ENCODE data around the gene STAG3. TPM values are rescaled to one million over a fixed set of nuclear protein-coding genes. Genes with fewer than 3 reads are reported as not detected.

Gene STAG3
- total RNA-seq, 1 donor from 2014 or later, result 0.36 TPM

DNA sequence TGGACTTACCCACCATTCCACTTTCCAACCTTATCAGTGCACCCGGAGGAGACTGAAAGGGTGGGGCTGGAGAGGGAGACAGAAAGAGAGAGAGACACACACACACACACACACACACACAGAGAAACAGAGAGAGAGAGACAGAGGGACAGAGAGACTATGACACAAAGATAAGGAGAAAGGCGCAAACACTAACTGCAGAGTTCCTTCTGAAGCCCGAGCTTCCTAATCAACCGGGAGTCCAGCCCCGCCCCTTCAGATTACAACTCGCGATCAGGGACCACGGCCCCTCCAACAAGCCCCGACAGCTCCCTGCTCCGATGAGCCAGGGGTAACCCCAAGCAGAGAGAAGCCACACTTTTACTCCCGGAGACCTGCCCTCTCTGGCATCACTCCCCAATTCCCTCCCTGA is 9.8 kb upstream of the STAG3 start:
- Histone ChIP-seq H3K79me2 (ENCODE audit: insufficient read depth, low read length) (no peaks in the 10 kb centered on the region), H3K4me1 (ENCODE audit: insufficient read depth, low read length) (peaks cover 15% of the 10 kb centered on the region), H3K4me2 (ENCODE audit: low read length) (peak overlapping the region; percentile 96), H4K20me1 (ENCODE audit: insufficient read depth, low read length) (no peaks in the 10 kb centered on the region), H3K9ac (ENCODE audit: low read length) (peak overlapping the region; percentile 68), H3K36me3 (ENCODE audit: insufficient read depth, low read length) (no peaks in the 10 kb centered on the region), H2AFZ (ENCODE audit: low read depth, low read length) (peak overlapping the region; percentile 81), H3K9me3 (ENCODE audit: insufficient read depth, low read depth, low read length) (no peaks in the 10 kb centered on the region), H3K27ac (ENCODE audit: low read depth, low read length) (no peak overlapping the region), H3K27me3 (ENCODE audit: insufficient read depth, low read length) (peaks cover 12% of the 10 kb centered on the region), H3K4me3 (ENCODE audit: insufficient read depth, low read depth, low read length) (peak overlapping the region; percentile 61)
- no peak for DNase-seq (ENCODE audit: low read depth)
- no peak for TF ChIP-seq EZH2 (IDR thresholded peaks at IDR 0.05; ENCODE audit: insufficient read depth, low read length)
- TF ChIP-seq, protein P1, sequence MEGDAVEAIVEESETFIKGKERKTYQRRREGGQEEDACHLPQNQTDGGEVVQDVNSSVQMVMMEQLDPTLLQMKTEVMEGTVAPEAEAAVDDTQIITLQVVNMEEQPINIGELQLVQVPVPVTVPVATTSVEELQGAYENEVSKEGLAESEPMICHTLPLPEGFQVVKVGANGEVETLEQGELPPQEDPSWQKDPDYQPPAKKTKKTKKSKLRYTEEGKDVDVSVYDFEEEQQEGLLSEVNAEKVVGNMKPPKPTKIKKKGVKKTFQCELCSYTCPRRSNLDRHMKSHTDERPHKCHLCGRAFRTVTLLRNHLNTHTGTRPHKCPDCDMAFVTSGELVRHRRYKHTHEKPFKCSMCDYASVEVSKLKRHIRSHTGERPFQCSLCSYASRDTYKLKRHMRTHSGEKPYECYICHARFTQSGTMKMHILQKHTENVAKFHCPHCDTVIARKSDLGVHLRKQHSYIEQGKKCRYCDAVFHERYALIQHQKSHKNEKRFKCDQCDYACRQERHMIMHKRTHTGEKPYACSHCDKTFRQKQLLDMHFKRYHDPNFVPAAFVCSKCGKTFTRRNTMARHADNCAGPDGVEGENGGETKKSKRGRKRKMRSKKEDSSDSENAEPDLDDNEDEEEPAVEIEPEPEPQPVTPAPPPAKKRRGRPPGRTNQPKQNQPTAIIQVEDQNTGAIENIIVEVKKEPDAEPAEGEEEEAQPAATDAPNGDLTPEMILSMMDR (IDR thresholded peaks at IDR 0.05; ENCODE audit: insufficient read depth, low read depth, low read length), result no peak
- Mint-ChIP-seq H3K27me3 (ENCODE audit: low read depth, unreplicated experiment) (peaks cover 47% of the 10 kb centered on the region), H3K4me1 (ENCODE audit: low read depth, unreplicated experiment) (peaks cover 18% of the 10 kb centered on the region), H3K36me3 (ENCODE audit: low read depth, unreplicated experiment) (peaks cover 6% of the 10 kb centered on the region), H3K4me3 (ENCODE audit: unreplicated experiment) (peak overlapping the region; percentile 79), H3K9me3 (ENCODE audit: unreplicated experiment) (peaks cover 3% of the 10 kb centered on the region), H3K27ac (ENCODE audit: unreplicated experiment) (no peak overlapping the region)
- no peak for FAIRE-seq

DNA sequence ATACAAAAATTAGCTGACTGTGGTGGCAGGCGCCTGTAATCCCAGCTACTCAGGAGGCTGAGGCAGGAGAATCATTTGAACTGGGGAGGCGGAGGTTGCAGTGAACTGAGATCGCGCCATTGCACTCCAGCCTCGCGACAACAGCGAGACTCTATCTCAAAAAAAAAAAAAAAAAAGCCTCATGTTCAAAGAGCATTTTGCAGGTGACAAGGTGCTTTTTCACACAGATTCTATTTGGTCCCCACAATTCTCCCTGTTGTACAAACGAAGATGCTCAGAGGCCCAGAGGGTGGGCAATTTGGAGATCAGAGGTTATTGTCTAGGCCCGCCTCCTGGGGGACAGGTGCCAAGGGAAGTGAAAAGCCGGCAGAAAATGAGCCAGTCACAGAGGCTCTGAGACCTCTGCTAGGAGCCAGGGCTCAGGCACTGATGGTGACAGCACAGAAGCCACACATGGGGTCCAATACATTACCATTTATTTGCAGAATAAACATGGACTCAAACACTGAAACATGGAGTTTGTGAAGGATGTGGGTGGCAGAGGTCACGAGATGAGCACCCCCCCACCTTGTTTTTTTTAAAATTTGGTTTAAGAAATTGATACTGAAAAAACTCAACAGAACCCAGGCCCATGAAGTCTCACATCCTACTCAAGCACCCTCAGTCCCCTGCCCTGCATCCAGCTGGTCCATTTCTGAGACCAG is 8.4 kb upstream of the STAG3 start:
- DNase-seq (ENCODE audit: low read depth) (no peak), FAIRE-seq (no peak)
- Histone ChIP-seq H3K4me1 (ENCODE audit: insufficient read depth, low read length) (peaks cover 15% of the 10 kb centered on the region), H3K4me3 (ENCODE audit: insufficient read depth, low read depth, low read length) (no peak overlapping the region), H3K9me3 (ENCODE audit: insufficient read depth, low read depth, low read length) (no peaks in the 10 kb centered on the region), H2AFZ (ENCODE audit: low read depth, low read length) (no peak overlapping the region), H3K4me2 (ENCODE audit: low read length) (peak overlapping the region; percentile 96), H4K20me1 (ENCODE audit: insufficient read depth, low read length) (peaks cover 4% of the 10 kb centered on the region), H3K27me3 (ENCODE audit: insufficient read depth, low read length) (peaks cover 12% of the 10 kb centered on the region), H3K79me2 (ENCODE audit: insufficient read depth, low read length) (no peaks in the 10 kb centered on the region), H3K36me3 (ENCODE audit: insufficient read depth, low read length) (no peaks in the 10 kb centered on the region), H3K27ac (ENCODE audit: low read depth, low read length) (no peak overlapping the region), H3K9ac (ENCODE audit: low read length) (no peak overlapping the region)
- Mint-ChIP-seq H3K27me3 (ENCODE audit: low read depth, unreplicated experiment) (peaks cover 61% of the 10 kb centered on the region), H3K4me1 (ENCODE audit: low read depth, unreplicated experiment) (peaks cover 18% of the 10 kb centered on the region), H3K36me3 (ENCODE audit: low read depth, unreplicated experiment) (peaks cover 6% of the 10 kb centered on the region), H3K9me3 (ENCODE audit: unreplicated experiment) (peaks cover 3% of the 10 kb centered on the region), H3K4me3 (ENCODE audit: unreplicated experiment) (no peak overlapping the region), H3K27ac (ENCODE audit: unreplicated experiment) (no peak overlapping the region)
- no peak for TF ChIP-seq EZH2 (IDR thresholded peaks at IDR 0.05; ENCODE audit: insufficient read depth, low read length)
- TF ChIP-seq, protein P1 (IDR thresholded peaks at IDR 0.05; ENCODE audit: insufficient read depth, low read depth, low read length), result no peak

Measured in astrocyte (in vitro differentiated cells and primary cell).